H1 (cell line): ENCODE measurements around the gene OR2AE1. TPM values are rescaled to one million over a fixed set of nuclear protein-coding genes. Genes with fewer than 3 reads are reported as not detected.

ENCODE experiments used
- CTCF ChIA-PET: fragments of 300-600 bp; sonication (Branson Sonifier 250); formaldehyde crosslinking; loops from one replicate; lab custom pipeline; 2021; ENCODE audit not compliant: partially characterized antibody; lab: Charles Lee
- POLR2A ChIA-PET: fragments of 300-600 bp; sonication (Branson Sonifier 250); formaldehyde crosslinking; loops from one replicate; lab custom pipeline; 2021; ENCODE audit warnings: inconsistent platforms; ENCODE audit not compliant: partially characterized antibody; lab: Charles Lee
- DNase-seq, 2 experiments: peaks; one replicate each; pipeline versions ENCODE4 v3.0.0 to v3.0.0-alpha.2; 2010 to 2022; ENCODE audit warnings: low spot score in 2 of 2, low read depth in 1 of 2, mixed read lengths in 1 of 2
- FAIRE-seq: peaks from 2 replicates; lab custom pipeline; 2011; peaks lifted over from hg19 to GRCh38; lab: Jason Lieb, UNC
- H2AFZ ChIP-seq: 2 replicates; pipeline ENCODE4 v1.8.1; 2012; ENCODE audit warnings: low read length, inconsistent platforms
- H2AK5ac ChIP-seq: 2 replicates; pipeline ENCODE4 v1.6.1; 2013; ENCODE audit warnings: low read depth, low read length
- H2BK120ac ChIP-seq: replicated peaks from 2 replicates; pipeline ENCODE3; 2013; ENCODE audit warnings: low read depth, low read length, inconsistent platforms
- H2BK12ac ChIP-seq: 2 replicates; pipeline ENCODE4 v1.6.1; 2013; ENCODE audit warnings: low read depth, low read length
- H2BK15ac ChIP-seq: 2 replicates; pipeline ENCODE4 v1.6.1; 2013; ENCODE audit warnings: low read length
- H2BK20ac ChIP-seq: 2 replicates; pipeline ENCODE4 v1.6.1; 2013; ENCODE audit warnings: low read length
- H2BK5ac ChIP-seq: 2 replicates; pipeline ENCODE4 v1.6.1; 2013; ENCODE audit warnings: low read depth, low read length
- H3K14ac ChIP-seq: 2 replicates; pipeline ENCODE4 v1.6.1; 2013; ENCODE audit warnings: inconsistent platforms; ENCODE audit not compliant: insufficient read length
- H3K18ac ChIP-seq: 2 replicates; pipeline ENCODE4 v1.6.1; 2013; ENCODE audit warnings: low read length; ENCODE audit errors: extremely low read depth
- H3K23ac ChIP-seq: 2 replicates; pipeline ENCODE4 v1.6.1; 2013; ENCODE audit warnings: inconsistent platforms; ENCODE audit not compliant: insufficient read length
- H3K23me2 ChIP-seq: 2 replicates; pipeline ENCODE4 v1.6.1; 2013; ENCODE audit warnings: low read depth, low read length
- H3K27ac ChIP-seq: 2 replicates; pipeline ENCODE4 v1.6.1; 2011; ENCODE audit warnings: low read depth, low read length, inconsistent platforms
- H3K27me3 ChIP-seq, 4 experiments: replicated peaks in 1 of 4; 1 replicate in 1 of 4; 2 replicates in 3 of 4; pipeline versions ENCODE4 v1.6.1 to v1.8.1; 2011 to 2013; ENCODE audit warnings: low read length in 3 of 4, mild to moderate bottlenecking in 3 of 4, inconsistent platforms in 2 of 4, mixed read lengths in 2 of 4, moderate library complexity in 1 of 4; ENCODE audit not compliant: control insufficient read depth in 3 of 4, insufficient read depth in 3 of 4; ENCODE audit errors: extremely low read depth in 1 of 4
- H3K36me3 ChIP-seq, 4 experiments: 2 replicates each; pipeline versions ENCODE4 v1.6.1 to v1.8.1; 2011 to 2013; ENCODE audit warnings: mild to moderate bottlenecking in 4 of 4, low read length in 3 of 4, moderate library complexity in 2 of 4, control low read depth in 1 of 4, inconsistent platforms in 1 of 4; ENCODE audit not compliant: insufficient read depth in 4 of 4, control insufficient read depth in 2 of 4
- H3K4ac ChIP-seq: replicated peaks from 2 replicates; pipeline ENCODE3; 2013; ENCODE audit warnings: low read length, low read depth, mixed read lengths, inconsistent platforms; ENCODE audit not compliant: insufficient read length
- H3K4me1 ChIP-seq, 4 experiments: replicated peaks in 1 of 4; 1 replicate in 1 of 4; 2 replicates in 3 of 4; pipeline versions ENCODE4 v1.6.1 to v1.8.1; 2011 to 2013; ENCODE audit warnings: low read length in 3 of 4, inconsistent platforms in 2 of 4, mixed read lengths in 1 of 4; ENCODE audit not compliant: insufficient read depth in 4 of 4, control insufficient read depth in 3 of 4
- H3K4me2 ChIP-seq, 2 experiments: 2 replicates each; pipeline versions ENCODE4 v1.6.1 to v1.8.1; 2011 to 2013; ENCODE audit warnings: low read depth in 2 of 2, low read length in 2 of 2, control low read depth in 1 of 2, inconsistent platforms in 1 of 2, mild to moderate bottlenecking in 1 of 2; ENCODE audit not compliant: insufficient read depth in 1 of 2
- H3K4me3 ChIP-seq, 4 experiments: fragments of 200-600, 300-600 bp in 1 of 4; sonication (generic), shearing (Covaris generic), sonication (Bioruptor Twin) in 1 of 4; 2 replicates each; pipeline versions ENCODE4 v1.5.1 to v1.8.1; 2011 to 2016; ENCODE audit warnings: low read length in 4 of 4, low read depth in 3 of 4, control low read depth in 2 of 4, inconsistent platforms in 2 of 4, mild to moderate bottlenecking in 2 of 4, mixed read lengths in 1 of 4, moderate library complexity in 1 of 4; ENCODE audit not compliant: insufficient read depth in 2 of 4; ENCODE audit errors: extremely low read depth in 1 of 4
- H3K56ac ChIP-seq: replicated peaks from 2 replicates; pipeline ENCODE3; 2013; ENCODE audit warnings: low read depth, mild to moderate bottlenecking, mixed read lengths, low read length, inconsistent platforms; ENCODE audit not compliant: insufficient read length
- H3K79me1 ChIP-seq: 2 replicates; pipeline ENCODE4 v1.6.1; 2013; ENCODE audit warnings: low read depth, low read length, control low read depth
- H3K79me2 ChIP-seq, 2 experiments: 2 replicates each; pipeline versions ENCODE4 v1.6.1 to v1.8.1; 2012 to 2013; ENCODE audit warnings: low read length in 2 of 2, mild to moderate bottlenecking in 2 of 2, inconsistent platforms in 1 of 2; ENCODE audit not compliant: insufficient read depth in 2 of 2, control insufficient read depth in 1 of 2
- H3K9ac ChIP-seq, 4 experiments: replicated peaks in 1 of 4; 1 replicate in 1 of 4; 2 replicates in 3 of 4; pipeline versions ENCODE4 v1.6.1 to v1.8.1; 2011 to 2013; ENCODE audit warnings: low read depth in 3 of 4, low read length in 3 of 4, control low read depth in 2 of 4, mild to moderate bottlenecking in 2 of 4, moderate library complexity in 2 of 4, inconsistent platforms in 1 of 4; ENCODE audit errors: extremely low read depth in 1 of 4
- H3K9me3 ChIP-seq, 2 experiments: 2 replicates each; pipeline versions ENCODE4 v1.6.1 to v1.8.1; 2012 to 2013; ENCODE audit warnings: mild to moderate bottlenecking in 2 of 2, moderate library complexity in 2 of 2, control low read depth in 1 of 2, inconsistent platforms in 1 of 2, low read depth in 1 of 2, low read length in 1 of 2, mixed read lengths in 1 of 2; ENCODE audit not compliant: insufficient read depth in 2 of 2
- H4K20me1 ChIP-seq, 2 experiments: replicated peaks in 1 of 2; 2 replicates each; pipeline versions ENCODE3 to v1.8.1; 2011 to 2013; ENCODE audit warnings: inconsistent platforms in 2 of 2, low read length in 2 of 2, mild to moderate bottlenecking in 1 of 2; ENCODE audit not compliant: insufficient read depth in 2 of 2, control insufficient read depth in 1 of 2
- H4K5ac ChIP-seq: 2 replicates; pipeline ENCODE4 v1.6.1; 2013; ENCODE audit warnings: low read length, low read depth, mixed read lengths, inconsistent platforms; ENCODE audit not compliant: insufficient read length
- H4K8ac ChIP-seq: 2 replicates; pipeline ENCODE4 v1.8.0; 2013; ENCODE audit warnings: mild to moderate bottlenecking, moderate library complexity, low read length, inconsistent platforms; ENCODE audit not compliant: insufficient read depth; ENCODE audit errors: extremely low read depth
- H4K91ac ChIP-seq: replicated peaks from 2 replicates; pipeline ENCODE3; 2013; ENCODE audit warnings: low read length, mixed read lengths, inconsistent platforms; ENCODE audit not compliant: insufficient read length
- ASH2L ChIP-seq: fragments of 200-600, 300-600 bp; sonication (generic); IDR thresholded peaks from one replicate; pipeline ENCODE4 v1.7.1; 2017; ENCODE audit warnings: low read length
- CHD1 ChIP-seq: IDR thresholded peaks from 2 replicates; pipeline ENCODE4 v1.6.1; 2012; ENCODE audit warnings: low read depth, low read length, improper control_type of control experiment
- FOSL1 ChIP-seq: IDR thresholded peaks from 2 replicates; pipeline ENCODE4 v1.6.1; 2011; ENCODE audit warnings: mild to moderate bottlenecking, low read depth, low read length, moderate library complexity; ENCODE audit not compliant: insufficient read depth
- JUN ChIP-seq: IDR thresholded peaks from 2 replicates; pipeline ENCODE4 v1.6.1; 2011; ENCODE audit warnings: low read depth, mild to moderate bottlenecking, improper control_type of control experiment, low read length
- MAFK ChIP-seq: IDR thresholded peaks from 2 replicates; pipeline ENCODE4 v1.6.1; 2012; ENCODE audit warnings: low read depth, mild to moderate bottlenecking, improper control_type of control experiment, low read length
- PHF8 ChIP-seq: fragments of 200-600 bp; sonication (generic); conservative IDR thresholded peaks from 2 replicates; pipeline ENCODE4 v1.7.1; 2012; ENCODE audit warnings: low read depth, mild to moderate bottlenecking, inconsistent platforms, low read length, moderate library complexity
- SIN3A ChIP-seq, 2 experiments: IDR thresholded peaks in 1 of 2; conservative IDR thresholded peaks in 1 of 2; 2 replicates each; pipeline ENCODE4 v1.6.1; 2011 to 2012; ENCODE audit warnings: low read length in 2 of 2, improper control_type of control experiment in 1 of 2, low read depth in 1 of 2, mild to moderate bottlenecking in 1 of 2
- WGBS, 2 experiments: shearing (Covaris generic) in 1 of 2; methylation state at CpG; one replicate each; pipeline versions ENCODE4 v1.1.6 to v1.1.7; 2013 to 2015; ENCODE audit warnings: low lambda C conversion rate in 2 of 2, mixed read lengths in 2 of 2, inconsistent platforms in 1 of 2, low coverage in 1 of 2, missing lambda C conversion rate in 1 of 2; ENCODE audit not compliant: insufficient replicate concordance in 2 of 2, insufficient coverage in 1 of 2, insufficient read length in 1 of 2; ENCODE audit errors: extremely low coverage in 1 of 2, missing lambda C conversion rate in 1 of 2; 5-methylcytosine and 5-hydroxymethylcytosine counted together
- polyA plus RNA-seq, 7 experiments: library from polyadenylated mRNA; depleted of rRNA in 3 of 7; stranded (reverse) in 5 of 7; unstranded in 2 of 7; fragments of >200 nt in 5 of 7; fragments of 200-250 nt in 2 of 7; gene quantifications; 1 replicate in 5 of 7; 2 replicates in 1 of 7; 4 replicates in 1 of 7; pipeline versions ENCODE4 v1.2.1 to v1.2.3, GENCODE V29; 2011 to 2013; ENCODE audit warnings: missing spikeins in 2 of 7, mixed read lengths in 2 of 7
- total RNA-seq: library from RNA; stranded (reverse); fragmentation: NEBNext Ultra II Directional; extraction: Animal tissue kit (Norgen Biotek cat#: 25700); gene quantifications from 2 replicates; pipeline ENCODE4 v1.2.1, GENCODE V29; 2021

The OR2AE1 gene
- total and polyA plus RNA-seq, 2 of the 8 experiments (the other 6 are each of a cell fraction or from before 2014, with no cell fraction given): not detected

GRCh38 chr7:99910976-99911375 is 34.1 kb upstream of the OR2AE1 start:
- ChIA-PET CTCF (interaction anchor here (0.8 to 1.8 kb wide), 3 partner anchors 11 to 279 kb away, joined by 3 to 17 read pairs (median 9); no protein-coding TSS in a partner anchor), POLR2A (no interaction called here)
- Histone ChIP-seq H3K56ac (no peak overlapping the region), H2AFZ (no peak overlapping the region), H3K9me3 (peaks cover 0 to 4% of the 10 kb centered on the region in 2 experiments; a peak in 1 of 4 replicates), H2BK20ac (no peak overlapping the region), H3K23ac (no peak overlapping the region), H4K91ac (no peak overlapping the region), H3K4me2 (no peak overlapping the region), H2AK5ac (no peak overlapping the region), H3K27ac (no peak overlapping the region), H3K4me1 (no peaks in the 10 kb centered on the region), H3K23me2 (no peaks in the 10 kb centered on the region), H3K79me2 (no peaks in the 10 kb centered on the region), H4K20me1 (no peaks in the 10 kb centered on the region), H2BK12ac (no peak overlapping the region), H3K4me3 (no peak overlapping the region), H3K9ac (no peak overlapping the region), H2BK120ac (no peak overlapping the region), H2BK15ac (no peak overlapping the region), H3K27me3 (no peaks in the 10 kb centered on the region), H3K18ac (no peak overlapping the region), H3K79me1 (no peaks in the 10 kb centered on the region), H2BK5ac (no peak overlapping the region), H4K8ac (no peak overlapping the region), H3K36me3 (no peaks in the 10 kb centered on the region; a peak in 1 of 8 replicates), H4K5ac (no peak overlapping the region), H3K4ac (no peak overlapping the region), H3K14ac (no peak overlapping the region)
- no peak for FAIRE-seq
- no peak for TF ChIP-seq PHF8
- TF ChIP-seq SIN3A (conservative IDR thresholded peaks at IDR 0.05 in 1 of 2, IDR thresholded peaks at IDR 0.05 in 1 of 2; ENCODE audit: low read depth in 1 of 2, low read length in 2 of 2): no peak
- no peak for TF ChIP-seq CHD1
- TF ChIP-seq JUN: no peak
- no peak for TF ChIP-seq ASH2L
- TF ChIP-seq MAFK: no peak
- no peak for TF ChIP-seq FOSL1
- 85% methylated on average over 2 of the region's 2 CpGs; no CpG with 5 or more reads in 1 of the 2 experiments for WGBS, 2 experiments
- DNase-seq: no peak
